HG02970 (cell line): Measurements from ENCODE around the gene KCTD21.
"Not testable (repeated sequence)": the region's sequence is repeated elsewhere in the genome, so short reads cannot be mapped to it uniquely, and the experiment has no call there.

Experiments used
- ATAC-seq: cut with Tn5 transposase; IDR thresholded peaks from one replicate; pipeline ENCODE4 v1.9.1; 2021; ENCODE audit warnings: mild to moderate bottlenecking, moderate library complexity, moderate number of reproducible peaks; ENCODE audit not compliant: unreplicated experiment, low FRiP score

The KCTD21 gene

DNA sequence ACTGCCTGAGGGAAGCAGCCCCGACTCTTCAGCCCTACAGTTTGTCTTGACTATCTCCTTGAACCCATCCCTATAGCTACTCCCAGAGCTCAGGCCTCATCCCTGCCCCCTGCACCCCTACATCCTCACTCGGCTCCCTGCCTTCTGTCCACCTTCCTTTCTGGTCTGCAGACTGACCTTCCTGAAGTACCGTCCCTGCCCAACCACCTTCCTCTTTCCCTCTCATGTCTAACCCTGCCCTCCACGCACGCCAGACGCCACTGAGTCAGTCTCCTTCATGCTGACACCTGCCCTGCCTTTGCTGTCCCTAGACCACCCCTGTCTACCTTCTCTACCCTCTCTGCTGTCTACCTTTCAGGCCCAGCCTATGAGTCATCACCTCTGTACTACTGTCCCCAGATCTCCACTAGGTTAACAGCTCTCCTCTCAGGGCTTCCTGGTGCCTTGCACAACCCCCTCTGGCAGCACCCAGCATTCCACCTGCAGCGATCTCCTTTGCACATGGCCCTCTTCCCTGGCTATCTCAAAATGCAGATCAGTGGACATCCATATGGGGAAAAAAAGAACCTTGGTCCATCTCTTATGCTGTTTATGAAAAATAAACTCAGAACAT is 8.9 kb downstream of the KCTD21 start:
- no peak for ATAC-seq

DNA sequence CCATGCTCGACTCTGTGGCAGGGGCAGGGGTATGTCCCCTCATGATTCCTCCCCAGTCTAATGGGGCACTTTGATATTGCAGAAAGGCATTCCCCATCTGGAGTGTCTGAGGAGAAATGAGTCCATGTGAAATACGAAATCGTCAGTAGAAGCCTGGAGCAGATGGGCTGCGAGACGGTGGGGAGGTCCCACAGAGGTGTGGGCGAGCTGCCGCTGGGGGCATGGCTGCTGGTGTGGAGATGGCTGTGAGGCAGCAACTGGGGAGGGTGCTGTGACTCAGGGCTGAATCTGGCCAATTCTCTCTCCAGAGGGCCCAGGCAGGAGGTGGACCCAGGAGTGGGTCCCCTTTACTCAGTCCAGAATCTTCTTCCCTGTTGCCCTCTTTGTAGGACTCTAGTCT is 11.2 kb downstream of the KCTD21 start:
- ATAC-seq, result no peak

DNA sequence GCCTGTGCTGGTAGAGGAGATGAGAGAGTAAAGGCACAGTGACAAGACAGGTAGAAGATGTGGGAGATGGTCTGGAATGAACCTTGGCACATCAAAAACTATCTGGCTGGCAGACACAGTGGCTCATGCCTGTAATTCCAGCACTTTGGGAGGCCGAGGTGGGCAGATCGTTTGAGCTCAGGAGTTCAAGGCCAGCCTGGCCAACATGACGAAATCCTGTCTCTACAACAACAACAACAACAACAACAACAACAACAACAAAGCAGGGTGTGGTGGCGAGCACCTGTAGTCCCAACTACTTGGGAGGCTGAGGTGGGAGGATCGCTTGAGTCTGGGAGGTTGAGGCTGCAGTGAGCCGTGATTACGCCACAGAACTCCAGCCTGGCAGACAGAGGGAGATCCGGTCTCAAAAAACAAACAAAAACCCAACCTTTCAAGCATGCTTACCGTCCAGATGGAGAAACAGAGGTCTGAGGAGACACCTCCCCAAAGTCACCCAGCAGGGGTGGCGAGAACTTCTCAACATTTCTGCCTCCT is 11.8 kb downstream of the KCTD21 start:
- ATAC-seq, result no peak

DNA sequence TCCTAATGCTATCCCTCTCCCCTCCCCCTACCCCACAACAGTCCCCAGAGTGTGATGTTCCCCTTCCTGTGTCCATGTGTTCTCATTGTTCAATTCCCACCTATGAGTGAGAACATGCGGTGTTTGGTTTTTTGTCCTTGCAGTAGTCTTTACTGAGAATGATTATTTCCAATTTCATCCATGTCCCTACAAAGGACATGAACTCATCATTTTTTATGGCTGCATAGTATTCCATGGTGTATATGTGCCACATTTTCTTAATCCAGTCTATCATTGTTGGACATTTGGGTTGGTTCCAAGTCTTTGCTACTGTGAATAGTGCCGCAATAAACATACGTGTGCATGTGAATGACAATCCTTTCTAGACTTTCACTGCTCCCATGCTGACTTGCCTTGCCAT is 12.6 kb downstream of the KCTD21 start:
- ATAC-seq, result not testable (repeated sequence)

DNA sequence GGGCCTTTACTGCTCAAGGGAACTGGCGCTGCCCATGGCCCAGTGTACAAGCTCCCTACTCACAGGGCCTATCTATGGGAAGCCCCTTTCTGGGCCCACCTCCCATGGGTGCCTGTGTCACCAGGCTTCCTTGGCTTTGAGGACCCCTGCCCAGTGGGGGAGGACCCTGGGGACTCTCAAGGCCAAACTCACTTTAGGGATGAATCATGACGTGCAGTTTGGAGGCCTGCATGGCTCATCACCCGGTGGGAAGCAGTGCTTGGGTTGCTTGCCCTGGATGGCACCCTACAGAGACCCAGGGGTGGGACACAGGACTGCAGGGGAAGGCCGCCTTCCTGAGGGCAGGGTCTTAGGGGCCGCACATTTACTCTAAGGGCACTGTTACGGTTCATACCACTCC is 16.5 kb downstream of the KCTD21 start:
- no peak for ATAC-seq

DNA sequence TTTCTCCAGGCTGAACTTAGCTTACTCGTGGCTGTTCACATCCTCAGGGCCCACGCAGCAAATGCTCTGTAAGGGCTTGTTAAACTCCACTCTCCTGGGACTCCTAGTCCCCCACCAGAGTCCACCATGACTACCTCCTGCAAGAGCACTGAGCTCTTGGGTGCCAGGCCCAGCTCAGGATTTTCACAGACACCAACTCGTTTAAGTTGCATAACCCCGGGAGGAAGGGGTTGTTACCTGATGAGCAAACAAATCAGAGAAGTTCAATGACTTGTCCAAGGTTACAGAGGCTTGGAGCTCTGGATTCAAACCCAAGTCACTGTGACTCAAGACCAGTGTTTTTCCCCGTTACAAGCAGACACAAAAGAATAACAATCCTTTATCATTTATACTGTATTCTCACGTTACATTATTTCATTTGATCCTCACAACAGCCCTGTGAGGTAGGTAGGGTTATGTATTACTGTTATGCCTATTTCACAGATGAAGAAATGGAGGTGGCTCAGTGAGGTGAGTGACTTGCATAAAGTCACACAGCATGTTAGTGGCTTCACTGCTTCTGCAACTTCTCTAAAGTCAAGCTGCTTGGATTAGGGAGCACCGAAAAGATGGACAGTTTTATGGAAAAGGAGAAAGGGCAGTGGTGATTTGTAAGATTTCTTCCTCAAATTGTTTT is 17.4 kb downstream of the KCTD21 start:
- ATAC-seq, result no peak

DNA sequence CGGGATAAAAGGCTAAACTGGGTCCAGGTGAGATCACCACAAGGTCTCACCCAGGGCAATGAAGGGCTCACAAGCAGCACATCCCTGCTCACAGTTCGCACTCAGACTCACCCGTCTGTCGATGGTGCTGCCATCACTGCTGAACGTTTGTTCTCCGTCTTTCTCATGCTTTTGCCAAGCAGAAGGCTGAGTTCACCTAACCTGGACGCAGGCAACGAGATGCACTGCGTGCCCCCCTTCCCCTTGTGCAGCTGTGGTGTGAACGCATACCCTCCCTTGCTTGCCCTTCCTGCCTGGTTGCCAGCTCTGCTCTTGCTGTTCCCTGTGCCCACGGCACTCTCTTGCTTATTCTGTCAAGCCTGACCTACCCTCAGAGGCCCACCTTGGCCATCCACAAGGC is 18.0 kb downstream of the KCTD21 start:
- ATAC-seq, result no peak

DNA sequence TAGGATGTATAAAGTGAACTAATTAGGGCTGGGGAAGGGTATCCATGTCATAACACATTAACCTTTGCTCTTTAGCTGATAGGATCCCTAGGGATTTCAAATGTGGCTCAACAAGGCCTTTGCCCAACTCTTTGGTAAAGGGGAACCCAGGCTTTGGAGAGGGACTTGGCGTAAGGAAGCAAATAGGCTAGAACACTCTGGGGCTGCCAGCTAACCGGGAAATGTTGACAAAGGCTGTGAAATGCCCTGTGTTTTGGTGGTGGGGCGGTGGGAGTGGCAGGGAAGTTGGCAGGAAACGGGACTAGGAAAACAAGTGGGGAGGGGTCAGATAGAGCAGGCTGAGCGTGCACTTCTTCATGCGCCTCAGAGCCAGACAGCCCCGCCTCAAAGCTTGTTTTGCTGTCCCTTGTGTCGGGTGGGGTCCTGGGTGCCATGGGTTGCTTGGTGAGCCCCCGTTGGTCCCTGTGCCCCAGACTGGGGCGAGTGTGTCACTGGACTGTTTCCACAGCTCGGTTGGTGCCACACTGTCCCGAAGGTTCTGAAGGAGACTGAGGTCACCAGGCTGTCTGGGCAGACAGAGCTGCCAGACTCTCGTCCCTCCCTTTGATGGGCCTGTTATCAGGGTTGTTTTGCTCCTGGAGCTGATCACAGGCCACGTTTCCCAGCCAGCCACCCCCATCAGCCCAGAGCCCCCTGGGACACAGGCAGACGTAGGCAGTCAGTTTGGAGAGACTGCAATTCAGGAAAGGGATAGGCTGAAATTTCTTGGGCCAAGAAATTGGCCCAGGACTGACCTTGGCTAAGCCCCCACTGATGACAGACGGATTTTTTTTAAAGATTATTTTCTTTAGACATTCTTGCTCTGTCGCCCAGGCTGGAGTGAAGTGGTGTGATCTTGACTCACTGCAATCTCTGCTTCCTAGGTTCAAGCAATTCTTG is 19.6 kb downstream of the KCTD21 start:
- no peak for ATAC-seq

DNA sequence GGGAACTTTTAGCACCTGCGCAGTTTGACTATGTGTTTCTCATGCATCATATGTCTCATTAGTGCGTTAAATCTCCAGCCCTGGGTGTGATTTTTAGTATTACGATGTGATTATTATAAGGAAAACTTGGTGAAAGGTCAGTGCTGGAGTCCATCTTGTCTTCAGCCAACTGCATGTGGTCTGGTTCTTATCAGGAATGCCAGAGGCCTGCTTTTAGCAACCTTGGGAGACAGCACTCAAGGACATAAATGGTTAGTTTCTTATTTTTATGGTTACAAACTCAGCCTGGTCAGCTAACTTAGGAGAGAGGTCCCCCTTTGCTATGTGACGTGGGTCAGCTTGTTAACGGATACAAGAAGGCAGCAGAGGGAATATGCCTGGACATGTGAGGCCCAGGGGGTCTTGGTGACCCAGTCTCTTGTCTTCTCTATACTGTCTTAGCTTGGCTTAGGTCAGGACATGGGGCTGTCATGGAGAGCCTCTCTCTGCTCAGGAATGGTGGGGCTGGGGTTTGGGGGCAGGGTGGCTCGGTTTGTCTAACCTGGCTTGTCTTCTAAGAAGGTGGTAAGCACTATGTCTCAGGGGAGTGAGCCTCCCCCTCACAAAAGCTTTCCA is 21.5 kb downstream of the KCTD21 start:
- ATAC-seq, result no peak

DNA sequence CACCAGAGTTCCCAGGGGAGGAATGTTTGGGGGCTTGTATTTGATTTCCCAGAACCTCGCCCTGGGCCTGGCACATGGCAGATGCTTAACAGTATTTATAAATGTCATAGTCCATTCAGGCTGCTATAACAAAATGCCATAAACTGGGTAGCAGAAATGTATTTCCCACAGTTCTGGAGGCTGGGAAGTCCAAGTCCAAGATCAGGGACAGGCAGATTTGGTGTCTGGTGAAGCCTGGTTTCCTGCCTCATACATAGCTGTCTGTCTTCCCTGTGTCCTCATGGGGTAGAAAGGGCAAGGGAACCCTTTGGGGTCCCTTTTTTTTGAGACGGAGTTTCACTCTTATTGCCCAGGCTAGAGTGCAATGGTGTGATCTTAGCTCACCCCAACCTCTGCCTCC is 24.0 kb downstream of the KCTD21 start:
- no peak for ATAC-seq

DNA sequence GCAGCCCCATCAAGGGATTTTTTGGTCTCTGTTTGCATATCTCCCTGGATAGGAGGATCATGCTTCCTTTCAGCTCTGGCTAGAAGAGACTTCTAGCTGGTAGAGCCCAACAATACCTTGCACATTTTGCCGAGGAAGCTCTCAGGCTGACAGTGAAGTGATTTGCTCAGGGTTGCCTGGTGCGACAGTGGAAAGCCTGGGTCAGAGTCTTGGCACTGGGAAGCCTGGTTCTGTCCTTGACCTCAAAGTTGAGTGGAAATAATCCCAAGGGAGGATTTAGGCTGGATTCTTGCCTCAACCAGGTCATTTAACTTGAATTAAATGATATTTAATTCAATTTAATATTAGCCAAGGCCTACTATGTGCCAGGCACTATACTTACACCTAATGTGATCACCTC is 24.6 kb downstream of the KCTD21 start:
- ATAC-seq, result no peak

DNA sequence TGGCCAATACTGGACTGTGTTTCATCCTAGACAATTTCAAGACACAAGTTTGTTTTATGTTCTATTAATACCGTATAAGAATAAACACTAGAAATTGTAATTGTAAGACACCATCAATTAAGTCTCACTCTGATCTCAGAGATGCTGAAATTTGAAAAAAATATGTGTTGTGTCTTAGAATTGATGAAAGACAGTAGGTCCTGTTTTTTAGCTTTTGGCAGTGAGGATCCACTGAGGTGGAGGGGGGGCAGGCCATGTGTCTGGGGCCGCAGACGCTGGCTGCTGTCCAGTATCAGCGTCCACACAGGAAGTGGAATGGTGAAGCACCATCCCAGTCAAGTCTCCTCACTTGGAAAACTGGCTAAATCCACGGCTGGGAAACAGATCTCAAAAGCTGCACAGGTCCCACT is 26.5 kb downstream of the KCTD21 start:
- no peak for ATAC-seq

DNA sequence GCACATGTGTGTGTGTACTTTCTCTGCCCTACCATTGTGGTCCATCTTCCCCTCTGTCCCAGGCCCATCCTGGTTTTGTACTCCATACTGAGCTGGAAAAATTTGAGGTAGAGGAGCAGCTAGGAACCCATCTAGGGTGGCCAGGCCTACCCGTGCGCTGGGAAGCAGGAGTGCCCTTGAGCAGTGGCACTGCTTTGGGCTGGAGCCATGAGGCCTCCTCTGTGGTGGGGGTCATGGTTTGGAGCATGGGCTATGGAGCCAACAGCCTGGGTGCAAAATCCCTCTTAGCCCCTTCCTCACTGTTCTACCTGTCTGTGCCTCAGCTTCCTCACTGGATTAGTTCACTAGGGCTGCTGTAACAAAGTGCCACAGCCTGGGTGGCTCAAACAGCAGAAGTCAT is 27.1 kb downstream of the KCTD21 start:
- no peak for ATAC-seq

DNA sequence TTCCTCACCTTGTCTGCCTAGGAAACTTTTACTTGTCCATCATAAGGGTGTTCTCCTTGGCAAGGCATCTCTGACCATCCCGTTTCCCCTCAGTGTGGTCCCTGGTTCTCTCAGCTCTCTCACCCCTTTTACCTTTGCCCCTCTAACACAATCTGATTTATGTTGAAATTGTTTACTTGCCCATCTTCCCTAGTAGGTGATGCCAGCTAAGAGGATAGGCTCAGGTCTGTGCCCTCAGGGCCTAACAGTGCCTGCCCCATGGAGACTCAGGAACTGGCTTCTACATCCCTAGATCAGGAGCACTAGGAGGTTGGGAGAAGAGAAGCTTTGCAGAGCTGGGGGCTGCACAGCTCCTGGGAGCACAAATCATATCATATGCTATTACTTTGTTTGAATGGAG is 27.9 kb downstream of the KCTD21 start:
- no peak for ATAC-seq

DNA sequence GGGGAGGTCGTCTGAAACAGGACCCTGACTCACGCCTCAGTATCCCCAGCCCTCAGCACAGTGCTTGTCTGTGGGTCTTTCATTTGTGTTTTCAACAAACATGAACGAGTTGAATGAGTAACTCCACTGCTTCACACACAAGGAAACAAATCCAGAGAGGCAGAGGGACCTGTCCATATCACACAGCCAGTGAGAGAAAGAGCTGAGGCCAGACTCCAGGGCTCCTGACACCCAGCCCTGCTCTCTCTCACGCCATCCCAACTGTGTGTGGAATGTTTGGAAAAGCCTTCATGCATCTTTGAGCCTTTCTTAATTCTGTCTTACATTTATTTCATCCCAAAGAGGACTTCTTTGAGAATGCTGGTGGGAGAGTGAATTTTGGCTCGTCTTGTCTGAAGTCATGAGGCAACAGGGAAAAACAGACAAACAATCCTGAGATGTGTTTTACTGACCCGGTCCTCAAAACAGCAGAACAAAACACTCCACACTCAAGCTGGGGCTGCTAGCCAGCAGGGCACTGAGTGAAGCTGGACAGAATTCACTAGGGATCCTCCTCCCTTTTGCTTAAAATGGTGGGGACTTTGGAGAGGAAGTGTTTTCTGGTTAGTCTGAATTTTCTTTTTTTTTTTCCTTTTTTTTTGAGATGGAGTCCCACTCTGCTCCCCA is 29.3 kb downstream of the KCTD21 start:
- ATAC-seq, result no peak

DNA sequence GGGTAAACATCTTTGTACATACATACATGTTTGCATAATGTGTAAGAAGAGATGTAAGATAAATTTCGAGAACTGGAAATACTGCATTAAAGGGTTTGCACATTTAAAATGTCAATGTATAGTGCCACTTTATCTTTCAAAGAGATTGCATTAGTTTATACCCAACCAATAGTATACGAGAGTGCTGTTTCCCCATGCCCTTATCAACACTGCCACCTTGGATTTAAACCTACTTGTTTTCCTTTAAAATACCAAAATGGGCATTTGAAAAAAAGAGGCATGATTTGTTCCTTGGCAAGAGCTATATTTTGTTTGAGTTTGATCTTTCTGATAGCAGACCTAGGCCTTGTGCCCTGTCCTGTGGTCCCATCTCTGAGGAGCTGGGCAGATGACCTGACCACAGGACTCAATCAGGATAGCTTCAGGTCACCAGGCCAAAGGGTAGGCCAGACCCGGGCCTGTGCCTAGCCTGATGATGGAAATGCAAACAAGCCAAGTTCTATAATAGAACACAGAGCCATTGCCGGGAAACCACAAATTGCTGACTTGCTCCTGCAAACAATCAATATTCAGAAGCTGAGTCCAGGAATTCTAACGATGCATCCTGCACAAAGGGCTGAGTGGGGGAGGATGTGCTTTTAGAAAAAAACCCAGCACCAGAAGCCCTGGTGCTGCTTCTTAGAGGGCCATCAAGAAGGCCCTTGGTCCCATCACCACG is 32.1 kb downstream of the KCTD21 start:
- ATAC-seq, result no peak

DNA sequence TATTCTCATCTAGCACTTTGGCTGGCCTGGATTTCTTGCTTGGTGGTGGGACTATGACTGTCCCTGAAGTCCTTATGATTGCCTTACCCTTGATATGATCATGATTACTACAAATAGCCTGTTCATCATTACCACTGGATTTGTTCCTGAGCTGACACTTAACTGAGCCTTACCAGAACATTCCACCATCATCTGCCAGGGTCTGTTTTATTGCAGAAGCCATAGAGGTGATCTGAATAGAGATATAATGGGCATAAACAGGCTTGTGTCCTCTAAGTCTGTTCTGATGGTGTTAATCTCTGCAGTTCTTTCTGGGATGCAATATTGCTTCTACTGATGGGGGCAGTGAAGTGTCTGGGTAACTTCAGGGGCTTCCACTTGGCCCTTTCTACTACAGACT is 36.6 kb downstream of the KCTD21 start:
- ATAC-seq, result no peak

DNA sequence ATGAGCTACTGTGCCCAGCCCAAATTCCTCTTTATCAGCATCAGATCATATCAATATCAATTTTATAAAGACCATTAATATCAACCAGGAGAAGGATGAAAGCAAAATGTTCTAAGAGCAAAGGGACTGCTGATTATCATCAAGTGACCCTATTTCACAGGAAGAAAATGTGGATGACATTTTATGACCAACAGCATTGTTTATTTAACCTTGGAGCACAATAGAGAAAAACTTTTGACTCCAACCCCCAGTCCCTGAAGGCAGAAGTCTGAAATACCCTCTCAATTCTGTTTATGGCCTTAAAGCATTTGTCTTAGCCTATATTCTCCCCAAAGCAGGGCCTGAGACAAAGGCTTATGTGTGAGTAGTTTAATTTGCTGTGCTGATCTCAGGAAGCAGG is 37.7 kb downstream of the KCTD21 start:
- no peak for ATAC-seq

DNA sequence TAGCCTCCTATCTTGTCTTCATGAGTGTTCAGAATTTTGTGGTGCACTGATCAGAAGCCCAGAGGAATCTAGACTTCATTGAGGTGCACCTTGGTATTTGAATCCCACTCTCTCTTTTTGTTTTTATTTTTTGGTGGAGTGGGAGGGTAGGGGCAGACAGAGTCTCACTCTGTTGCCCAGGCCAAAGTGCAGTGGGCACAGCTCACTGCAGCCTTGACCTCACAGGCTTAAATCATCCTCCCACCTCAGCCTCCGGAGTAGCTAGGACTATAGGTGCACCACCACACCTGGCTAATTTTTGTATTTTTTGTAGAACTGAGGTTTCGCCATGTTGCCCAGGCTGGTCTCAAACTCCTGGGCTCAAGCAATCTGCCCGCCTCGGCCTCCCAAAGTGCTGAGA is 38.1 kb downstream of the KCTD21 start:
- no peak for ATAC-seq

DNA sequence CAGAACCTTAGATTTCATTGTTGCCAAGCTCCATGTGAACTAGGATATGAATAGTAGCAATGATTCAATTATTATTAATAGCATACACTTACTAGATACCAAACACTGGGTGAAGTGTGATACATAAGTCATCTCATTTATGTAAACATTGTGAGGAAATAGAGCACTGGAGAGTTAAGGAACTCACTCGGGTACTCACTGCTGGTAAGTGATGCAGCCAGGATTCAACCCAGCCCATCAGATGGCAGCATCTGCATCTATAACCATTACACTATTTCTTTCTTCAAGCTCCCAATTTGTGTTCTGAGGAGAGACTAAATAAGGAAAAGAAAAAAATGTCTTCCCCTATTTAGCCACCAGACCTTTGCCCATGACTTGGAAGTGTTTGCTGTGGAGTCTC is 38.8 kb downstream of the KCTD21 start:
- no peak for ATAC-seq
